ENCODE data around the gene MUC4.
"Not testable (repeated sequence)": the region's sequence is repeated elsewhere in the genome, so short reads cannot be mapped to it uniquely, and the experiment has no call there.

The MUC4 gene

DNA sequence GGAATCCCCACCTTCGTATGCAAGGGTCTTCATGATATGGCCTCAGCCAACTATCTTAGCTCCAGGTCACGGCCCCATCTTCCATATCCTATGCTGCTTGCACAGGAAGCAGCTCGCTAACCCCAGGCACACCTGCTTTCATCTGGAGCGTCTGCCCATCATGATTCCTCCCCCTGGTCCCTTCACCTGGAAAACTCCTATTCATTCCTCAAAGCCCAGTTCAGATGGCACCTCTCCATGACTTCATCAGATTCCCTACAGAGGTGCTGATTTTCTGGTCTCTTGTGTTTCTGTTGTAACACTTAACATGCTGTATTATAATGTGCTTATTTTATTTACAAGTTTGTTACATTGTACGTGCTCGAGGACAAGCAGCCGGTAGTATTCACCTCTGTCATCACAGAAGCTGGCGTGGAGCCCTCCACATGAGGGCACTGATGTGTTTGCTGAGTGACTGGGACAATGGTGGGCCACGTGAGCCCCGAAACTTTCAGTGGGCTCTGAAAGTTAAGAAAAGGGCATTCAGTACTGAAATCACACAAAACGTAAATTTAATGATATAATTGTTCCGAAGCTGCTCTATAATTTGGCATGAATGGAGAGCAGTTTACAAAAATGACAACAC lies 74.8 kb downstream of the MUC4 start:
- DNase-seq, result no peak

GRCh38 chr3:195735036-195735695 lies 76.6 kb downstream of the MUC4 start:
- DNase-seq, result no peak

DNA sequence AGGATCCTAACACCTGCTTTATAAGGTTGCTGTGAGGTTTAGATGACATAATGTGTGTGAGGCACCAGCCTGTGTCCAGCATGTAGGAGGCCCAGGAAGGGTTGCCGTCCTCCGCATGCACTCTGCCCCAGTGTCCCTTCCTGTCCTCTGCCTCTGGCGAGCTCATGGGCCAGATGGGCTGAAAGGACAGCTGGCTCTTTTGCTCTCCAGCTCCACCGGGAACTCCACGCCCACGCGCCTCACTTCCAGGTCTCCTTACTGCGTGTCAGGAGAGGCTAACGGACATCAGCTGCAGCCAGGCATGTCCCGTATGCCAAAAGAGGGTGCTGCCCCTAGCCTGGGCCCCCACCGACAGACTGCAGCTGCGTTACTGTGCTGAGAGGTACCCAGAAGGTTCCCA lies 78.8 kb downstream of the MUC4 start:
- DNase-seq, result no peak

DNA sequence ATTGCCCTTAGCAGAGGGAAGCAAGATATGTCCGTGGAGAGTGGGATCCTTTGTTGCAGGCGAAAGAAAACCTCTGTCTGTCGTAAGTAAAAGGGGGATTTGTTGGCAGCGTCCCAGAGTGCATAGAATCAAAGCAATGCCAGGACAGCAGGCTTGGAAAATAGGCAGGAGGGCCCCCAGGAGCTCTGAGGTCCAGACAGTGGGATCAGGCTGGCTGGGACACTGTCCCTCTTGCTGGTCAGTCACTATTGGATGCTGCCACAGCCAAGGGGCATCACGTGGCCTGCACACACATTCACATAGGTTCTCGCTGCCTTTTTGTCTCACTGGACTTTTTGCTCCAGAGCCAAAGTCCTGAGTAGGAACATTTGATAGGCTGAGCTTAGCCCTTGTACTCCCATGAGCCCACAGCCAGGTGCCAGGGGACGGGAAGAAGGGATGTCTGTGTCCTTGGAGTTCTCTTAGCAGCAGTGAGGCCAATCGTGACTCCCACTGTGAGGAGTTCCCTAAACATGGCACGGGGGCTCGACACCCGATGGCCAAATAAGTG lies 80.3 kb downstream of the MUC4 start:
- DNase-seq, result no peak

DNA sequence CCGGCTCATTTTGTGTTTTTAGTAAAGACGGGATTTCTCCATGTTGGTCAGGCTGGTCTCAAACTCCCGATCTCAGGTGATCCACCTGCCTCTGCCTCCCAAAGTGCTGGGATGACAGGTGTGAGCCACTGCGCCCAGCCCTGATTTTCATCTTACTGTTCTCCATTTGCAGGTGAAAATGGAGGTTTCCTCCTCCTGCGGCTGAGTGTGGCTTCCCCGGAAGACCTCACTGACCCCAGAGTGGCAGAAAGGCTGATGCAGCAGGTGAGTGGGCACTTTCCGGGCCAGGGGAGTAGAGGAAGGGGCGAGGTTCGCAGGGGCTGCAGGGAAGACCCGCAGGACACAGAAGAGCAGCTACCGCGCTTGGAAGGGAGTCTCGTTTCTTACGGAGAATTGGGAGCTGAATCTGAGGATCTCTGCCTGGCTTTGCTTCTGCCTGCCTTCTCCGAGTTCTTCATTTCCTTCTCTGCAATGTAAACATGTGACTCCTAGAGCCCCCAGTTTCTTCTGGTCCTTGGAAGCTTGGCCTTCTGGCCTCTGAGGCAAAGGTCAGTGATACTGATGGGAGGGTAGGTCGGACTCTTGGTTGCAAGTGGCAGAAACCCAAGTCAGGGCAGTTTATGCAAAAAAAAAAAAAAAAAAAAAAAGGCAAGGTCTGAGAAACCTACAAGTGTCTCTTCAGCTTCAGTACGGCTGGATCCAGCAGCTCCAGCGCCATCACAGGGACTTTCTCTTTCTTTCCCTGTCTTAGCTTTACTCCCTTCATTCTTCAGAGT lies 82.1 kb downstream of the MUC4 start:
- no peak for DNase-seq

DNA sequence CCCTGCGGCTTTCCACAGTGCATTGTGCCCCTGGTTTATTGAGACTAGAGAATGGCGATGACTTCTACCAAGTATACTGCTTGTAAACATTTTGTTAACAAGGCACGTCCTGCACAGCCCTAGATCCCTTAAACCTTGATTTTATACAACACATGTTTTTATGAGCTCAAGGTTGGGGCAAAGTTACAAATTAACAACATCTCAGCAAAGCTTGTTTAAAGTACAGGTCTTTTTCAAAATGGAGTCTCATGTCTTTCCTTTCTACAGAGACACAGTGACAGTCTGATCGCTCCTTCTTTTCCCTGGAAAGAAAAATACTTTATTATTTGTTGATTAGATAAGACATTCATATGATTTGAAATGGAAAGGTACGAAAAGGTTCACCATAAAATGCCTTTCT lies 82.9 kb downstream of the MUC4 start:
- not testable (repeated sequence) for DNase-seq

GRCh38 chr3:195727606-195728195 lies 84.0 kb downstream of the MUC4 start:
- no peak for DNase-seq

- not testable (repeated sequence) for DNase-seq
Measured at GRCh38 chr3:195725916-195726740, 85.6 kb downstream of the MUC4 start.

GRCh38 chr3:195724363-195724762 lies 87.4 kb downstream of the MUC4 start:
- DNase-seq, result not testable (repeated sequence)

GRCh38 chr3:195722996-195723345 lies 88.8 kb downstream of the MUC4 start:
- DNase-seq, result not testable (repeated sequence)

DNA sequence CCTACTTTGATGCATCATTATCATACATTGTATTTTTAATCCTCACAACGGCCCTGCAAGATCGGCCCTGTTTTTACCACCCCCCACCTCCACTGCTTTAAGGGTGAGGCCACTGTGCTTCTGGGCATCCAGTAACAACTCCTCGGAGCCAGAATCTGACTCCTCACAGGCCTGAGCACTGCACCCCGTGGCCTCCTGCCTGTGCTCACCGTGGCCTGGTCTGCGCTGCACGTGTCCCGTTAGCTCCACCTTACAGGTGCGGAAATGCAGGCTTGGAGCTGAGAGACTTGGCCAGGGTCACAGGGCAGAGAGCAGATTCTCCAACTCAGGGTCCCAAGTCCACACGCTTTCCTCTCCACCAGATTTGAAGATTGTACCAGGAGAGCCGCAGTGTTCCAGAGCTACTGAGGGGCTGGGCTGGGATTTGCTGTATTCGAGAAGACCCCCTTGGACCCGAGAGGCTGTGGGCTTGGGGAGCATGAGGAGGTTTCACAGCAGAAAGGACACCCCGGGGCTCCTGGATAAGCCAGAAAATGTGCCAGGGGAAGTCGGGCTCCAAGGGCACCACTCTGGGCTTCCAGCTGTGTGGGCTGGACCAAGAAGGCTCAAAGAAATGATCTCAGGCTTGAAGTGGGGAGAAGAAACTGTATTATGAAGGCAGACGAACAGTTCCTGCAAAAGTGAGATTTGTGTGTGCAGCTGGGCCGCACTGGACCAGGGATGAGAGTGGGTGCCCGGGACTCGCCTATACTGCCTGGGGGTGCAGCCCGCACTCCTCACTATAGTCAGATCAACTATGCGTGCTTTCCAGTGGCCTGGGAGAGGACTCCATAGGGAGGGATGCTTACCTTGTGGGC lies 89.4 kb downstream of the MUC4 start:
- not testable (repeated sequence) for DNase-seq

DNA sequence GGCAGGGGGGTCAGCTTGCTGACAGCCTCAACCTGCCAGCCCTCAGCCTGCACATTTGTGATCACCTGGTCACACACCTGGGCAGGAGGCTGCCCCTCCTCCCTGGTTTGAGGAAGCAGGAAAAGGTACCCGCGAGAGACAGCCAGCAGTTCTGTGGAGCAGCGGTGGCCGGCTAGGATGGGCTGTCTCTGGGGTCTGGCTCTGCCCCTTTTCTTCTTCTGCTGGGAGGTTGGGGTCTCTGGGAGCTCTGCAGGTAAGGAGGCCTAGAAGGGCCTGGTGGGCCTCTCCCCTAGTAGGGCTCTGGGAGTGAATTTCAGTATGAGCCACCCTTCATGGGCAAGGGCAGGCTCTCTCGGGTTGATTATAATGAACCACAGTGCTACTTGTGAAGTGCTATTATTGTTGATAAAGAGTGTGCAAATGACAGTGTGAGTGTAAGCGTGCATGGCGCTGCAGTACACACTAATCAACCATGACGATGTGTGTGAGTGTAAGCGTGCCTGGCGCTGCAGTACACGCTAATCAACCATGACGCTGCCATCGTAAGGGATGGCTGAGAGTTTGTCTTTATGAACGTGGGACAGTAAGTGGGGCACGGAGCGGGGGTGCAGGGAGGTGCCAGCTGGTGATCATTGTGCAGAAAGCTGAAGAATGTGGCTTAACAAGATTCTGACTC lies 90.8 kb downstream of the MUC4 start, which contains the start of gene MUC20:
Gene MUC20 (plus strand): TSS at position 148 of the 676 bp plus-strand sequence. CDS start 30 bp downstream, at position 178.
- DNase-seq, result not testable (repeated sequence)

GRCh38 chr3:195719514-195720254 lies 92.0 kb downstream of the MUC4 start:
- DNase-seq, result not testable (repeated sequence)

DNA sequence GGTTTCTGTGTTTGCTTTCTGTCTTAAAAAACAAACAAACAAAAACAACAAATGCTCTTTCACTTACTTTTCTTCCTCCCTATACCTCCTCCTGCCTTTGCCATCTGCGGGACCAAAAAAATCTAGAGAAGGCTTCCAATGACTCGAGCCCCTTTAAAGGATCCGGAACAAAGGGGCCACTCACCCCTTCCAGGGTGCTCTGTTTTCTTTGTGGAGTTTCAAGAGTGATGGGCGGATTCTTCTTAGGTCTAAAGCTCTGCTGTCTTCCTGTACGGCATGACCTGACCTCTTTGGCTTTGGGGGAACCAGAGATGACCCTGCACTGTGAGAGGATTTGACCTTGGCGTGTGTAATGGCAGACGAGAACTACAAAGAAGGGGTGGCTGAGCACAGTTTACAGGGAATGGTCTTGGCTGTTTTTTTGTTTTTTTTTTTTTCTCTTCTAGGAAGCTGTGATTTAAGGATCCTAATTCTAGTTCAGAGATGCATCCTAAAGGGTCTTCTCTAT lies 93.2 kb downstream of the MUC4 start:
- DNase-seq, result no peak

GRCh38 chr3:195717852-195718476 lies 93.8 kb downstream of the MUC4 start:
- no peak for DNase-seq

DNA sequence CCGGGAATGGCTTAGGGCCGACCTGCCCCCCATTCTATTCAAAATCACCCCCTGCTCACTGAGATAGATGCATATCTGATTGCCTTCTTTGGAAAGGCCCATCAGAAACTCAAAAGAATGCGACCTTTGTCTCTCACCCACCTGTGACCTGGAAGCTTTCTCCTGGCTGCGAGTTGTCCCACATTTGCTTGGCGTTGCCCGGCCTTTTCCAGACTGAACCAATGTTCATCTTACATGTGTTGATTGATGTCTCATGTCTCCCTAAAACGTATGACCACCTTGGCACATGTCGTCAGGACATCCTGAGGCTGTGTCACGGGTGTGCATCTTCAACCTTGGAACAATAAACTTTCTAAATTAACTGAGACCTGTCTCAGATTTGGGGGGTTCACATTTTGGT lies 94.3 kb downstream of the MUC4 start:
- DNase-seq, result no peak

DNA sequence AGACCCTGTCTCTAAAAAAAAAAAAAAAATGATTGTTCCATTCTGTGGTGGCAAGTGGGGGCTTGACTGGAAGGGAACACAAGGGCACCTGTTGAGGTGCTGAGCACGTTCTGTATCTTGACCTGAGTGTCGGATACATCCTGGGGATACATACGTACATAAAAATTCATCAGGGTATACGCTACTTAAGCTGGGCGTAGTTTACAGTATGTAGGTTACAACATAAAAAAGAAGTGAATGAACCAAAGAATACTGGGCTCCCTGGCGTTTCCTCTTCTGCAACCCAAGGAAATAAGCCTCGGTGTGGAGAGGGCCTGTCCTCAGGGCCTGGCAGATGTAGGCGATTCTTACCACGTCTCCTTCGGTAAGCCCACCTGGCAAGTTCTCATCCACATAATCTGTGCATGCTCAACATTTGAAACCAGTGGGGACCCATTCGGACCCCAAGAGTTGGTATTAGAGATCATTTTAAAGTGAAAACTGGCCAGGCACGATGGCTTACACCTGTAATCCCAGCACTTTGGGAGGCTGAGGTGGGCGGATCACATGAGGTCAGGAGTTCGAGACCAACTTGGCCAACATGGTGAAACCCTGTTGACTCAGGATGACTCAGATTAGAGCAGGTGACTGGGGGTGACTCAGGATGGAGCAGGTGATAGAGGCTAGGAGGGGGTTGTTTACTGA lies 96.0 kb downstream of the MUC4 start:
- peak; percentile 38 to 50 for DNase-seq

DNA sequence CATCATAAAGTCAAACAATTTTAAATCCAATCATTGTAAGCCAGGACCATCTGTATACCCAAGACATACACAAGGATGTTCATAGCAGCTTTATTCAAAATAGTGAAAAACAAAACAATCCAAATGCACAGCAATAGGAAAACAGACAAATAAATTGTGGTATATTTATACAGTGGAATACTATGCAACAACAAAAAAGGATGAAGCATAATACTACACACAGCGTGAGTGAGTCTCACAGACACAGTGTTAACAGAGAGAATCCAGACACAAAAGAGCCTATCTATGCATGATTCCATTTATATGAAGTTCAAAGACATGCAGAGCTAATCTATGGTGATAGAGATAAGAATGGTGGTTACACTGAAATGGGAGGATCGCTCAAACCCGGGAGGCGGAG lies 96.6 kb downstream of the MUC4 start:
- no peak for DNase-seq

Measured in activated CD4-positive, alpha-beta T cell treated with anti-CD3 and anti-CD28 coated beads, Interleukin-2, amount 50 U/mL, for 48 hours (primary cell).